MCF 10A (cell line): ENCODE measurements around the gene MAGI1. TPM values are rescaled to one million over a fixed set of nuclear protein-coding genes. Genes with fewer than 3 reads are reported as not detected.

ENCODE experiments used
- BruUV-seq: library from RNA; stranded (reverse); fragments of 400-500 nt; replicated peaks from 2 replicates; lab custom pipeline; 2021; lab: Mats Ljungman, UMichigan
- CTCF ChIA-PET: fragments of 300-600 bp; sonication (Branson Sonifier 250); formaldehyde crosslinking; extraction: SDS; loops from one replicate; lab custom pipeline; 2021; ENCODE audit warnings: antibody characterized with exemption, inconsistent platforms; lab: Yijun Ruan, JAX
- POLR2A ChIA-PET: fragments of 300-600, 350-650 bp; sonication (Branson Sonifier 250); formaldehyde crosslinking; extraction: SDS; loops from one replicate; lab custom pipeline; 2020; ENCODE audit warnings: antibody characterized with exemption, inconsistent platforms; lab: Yijun Ruan, JAX
- DNase-seq: peaks from one replicate; pipeline ENCODE4 v3.0.0-alpha.2; 2018; ENCODE audit not compliant: unreplicated experiment
- H3K27ac Mint-ChIP-seq: one replicate; pipeline ENCODE4 v1.8.0; 2022; ENCODE audit warnings: mild to moderate bottlenecking, low read depth, mixed read lengths; ENCODE audit not compliant: unreplicated experiment
- H3K27me3 Mint-ChIP-seq: one replicate; pipeline ENCODE4 v1.8.0; 2022; ENCODE audit warnings: mixed read lengths; ENCODE audit not compliant: insufficient read depth, unreplicated experiment
- H3K36me3 Mint-ChIP-seq: one replicate; pipeline ENCODE4 v1.8.0; 2022; ENCODE audit warnings: mild to moderate bottlenecking, moderate library complexity, mixed read lengths; ENCODE audit not compliant: insufficient read depth, unreplicated experiment
- H3K4me1 Mint-ChIP-seq: one replicate; pipeline ENCODE4 v1.8.0; 2022; ENCODE audit warnings: mixed read lengths; ENCODE audit not compliant: insufficient read depth, unreplicated experiment
- H3K4me3 Mint-ChIP-seq: one replicate; pipeline ENCODE4 v1.8.0; 2022; ENCODE audit warnings: mild to moderate bottlenecking, moderate library complexity, mixed read lengths; ENCODE audit not compliant: unreplicated experiment
- H3K9me3 Mint-ChIP-seq: one replicate; pipeline ENCODE4 v1.8.0; 2022; ENCODE audit warnings: mixed read lengths; ENCODE audit not compliant: unreplicated experiment
- intact Hi-C: fragments of 100-400 bp; cut with micrococcal nuclease; formaldehyde crosslinking; loops from 2 replicates; pipeline ENCODE4 v1.14.1; 2022
- total RNA-seq: library from RNA; stranded (reverse); gene quantifications from 2 replicates; pipeline ENCODE4 v1.2.3, GENCODE V29; 2022
- TF ChIP-seq, protein P1 (sequence below): fragments of 200-600 bp; IDR thresholded peaks from one replicate; pipeline ENCODE4 v1.8.0; 2022; ENCODE audit warnings: antibody characterized with exemption, mild to moderate bottlenecking; ENCODE audit not compliant: unreplicated experiment

MAGI1 gene
- total RNA-seq, 1 experiment from 2014 or later: 6.2 TPM

DNA sequence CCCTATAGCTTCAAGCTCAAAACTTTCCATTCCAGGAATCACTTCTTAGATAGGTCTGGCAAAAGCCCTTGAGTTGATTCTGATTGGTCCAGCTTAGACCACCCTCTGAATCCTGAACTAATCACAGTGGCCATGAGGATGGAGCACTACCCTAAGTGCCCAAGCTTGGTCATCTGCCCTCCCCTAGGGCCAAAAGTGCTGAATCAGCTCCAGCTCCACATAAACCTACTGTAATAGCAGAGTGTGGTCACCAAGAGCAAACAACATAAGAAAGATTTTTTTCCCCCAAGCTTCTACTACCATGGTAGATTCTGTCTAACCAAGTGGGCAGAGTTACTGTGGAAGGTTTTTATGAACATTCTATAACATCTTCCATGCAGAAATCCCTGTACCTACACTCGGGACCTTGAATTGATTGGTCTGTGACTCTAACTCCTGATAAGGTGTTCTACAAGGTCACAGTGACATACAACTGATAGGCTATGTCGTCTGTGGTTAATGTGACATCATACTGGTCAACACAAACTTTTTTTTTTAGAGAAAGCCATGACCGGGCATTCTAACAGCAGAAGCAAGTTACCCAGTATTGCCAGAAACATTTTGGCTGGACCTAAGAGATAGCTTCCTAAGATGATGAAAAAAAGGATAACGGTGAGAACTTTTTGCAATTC is 320.9 kb downstream of the MAGI1 start:
- CTCF ChIA-PET: interaction anchor here (0.6 kb wide), 1 partner anchor 1169 kb away, joined by 4 read pairs; no protein-coding TSS in a partner anchor
- BruUV-seq: no TSS peak

DNA sequence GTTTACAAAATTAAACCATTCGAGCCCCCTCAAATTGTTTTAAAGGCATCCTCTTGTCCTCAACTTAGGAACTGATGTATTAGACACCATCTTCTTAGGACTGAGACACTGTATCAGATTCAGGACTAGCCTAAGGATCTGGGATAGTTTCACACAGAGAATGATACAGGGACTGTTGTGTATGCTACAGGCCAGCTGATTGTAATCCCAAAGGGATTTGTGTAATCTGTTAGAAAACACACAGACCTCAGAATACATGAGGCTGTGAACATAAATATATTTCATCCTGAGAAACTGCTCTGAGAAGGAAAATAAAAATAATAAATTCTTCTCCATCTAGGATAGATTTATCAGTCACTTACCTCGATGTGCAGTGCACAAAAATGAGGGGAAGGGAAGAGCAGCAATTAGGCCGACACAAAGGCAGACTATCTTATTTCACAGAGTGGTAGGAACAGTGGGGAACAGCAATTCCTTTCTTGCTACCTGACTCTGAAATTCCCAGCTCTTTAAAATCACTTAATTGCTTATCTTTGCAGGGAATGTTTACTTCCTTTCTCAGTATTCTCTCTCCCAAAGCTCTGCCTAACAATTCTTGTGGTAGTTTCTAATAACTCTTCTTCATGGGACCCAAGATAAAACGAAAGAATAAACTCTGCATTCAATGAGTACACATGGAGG is 322.5 kb downstream of the MAGI1 start:
- Mint-ChIP-seq H3K27me3 (no peaks in the 10 kb centered on the region), H3K4me3 (no peak overlapping the region), H3K9me3 (no peaks in the 10 kb centered on the region), H3K4me1 (no peaks in the 10 kb centered on the region), H3K27ac (no peak overlapping the region), H3K36me3 (no peaks in the 10 kb centered on the region)
- BruUV-seq: no TSS peak
- ChIA-PET POLR2A (no interaction called here), CTCF (no interaction called here)
- TF ChIP-seq, protein P1, sequence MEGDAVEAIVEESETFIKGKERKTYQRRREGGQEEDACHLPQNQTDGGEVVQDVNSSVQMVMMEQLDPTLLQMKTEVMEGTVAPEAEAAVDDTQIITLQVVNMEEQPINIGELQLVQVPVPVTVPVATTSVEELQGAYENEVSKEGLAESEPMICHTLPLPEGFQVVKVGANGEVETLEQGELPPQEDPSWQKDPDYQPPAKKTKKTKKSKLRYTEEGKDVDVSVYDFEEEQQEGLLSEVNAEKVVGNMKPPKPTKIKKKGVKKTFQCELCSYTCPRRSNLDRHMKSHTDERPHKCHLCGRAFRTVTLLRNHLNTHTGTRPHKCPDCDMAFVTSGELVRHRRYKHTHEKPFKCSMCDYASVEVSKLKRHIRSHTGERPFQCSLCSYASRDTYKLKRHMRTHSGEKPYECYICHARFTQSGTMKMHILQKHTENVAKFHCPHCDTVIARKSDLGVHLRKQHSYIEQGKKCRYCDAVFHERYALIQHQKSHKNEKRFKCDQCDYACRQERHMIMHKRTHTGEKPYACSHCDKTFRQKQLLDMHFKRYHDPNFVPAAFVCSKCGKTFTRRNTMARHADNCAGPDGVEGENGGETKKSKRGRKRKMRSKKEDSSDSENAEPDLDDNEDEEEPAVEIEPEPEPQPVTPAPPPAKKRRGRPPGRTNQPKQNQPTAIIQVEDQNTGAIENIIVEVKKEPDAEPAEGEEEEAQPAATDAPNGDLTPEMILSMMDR: no peak
- no peak for DNase-seq
- intact Hi-C loops: no loop called here

More for the DNA sequence above, 320.9 kb downstream of the MAGI1 start:
- POLR2A ChIA-PET: no interaction called here
- no peak for DNase-seq
- no peaks in the 10 kb centered on the region for H3K36me3 Mint-ChIP-seq
- no peaks in the 10 kb centered on the region for H3K27me3 Mint-ChIP-seq
- TF ChIP-seq, protein P1: no peak
- intact Hi-C loops: loop anchor here (1.0 kb wide), 1 partner anchor 38 kb away; no protein-coding TSS in a partner anchor
- H3K4me1 Mint-ChIP-seq: no peaks in the 10 kb centered on the region
- H3K27ac Mint-ChIP-seq: no peak overlapping the region
- H3K4me3 Mint-ChIP-seq: no peak overlapping the region
- H3K9me3 Mint-ChIP-seq: no peaks in the 10 kb centered on the region

DNA sequence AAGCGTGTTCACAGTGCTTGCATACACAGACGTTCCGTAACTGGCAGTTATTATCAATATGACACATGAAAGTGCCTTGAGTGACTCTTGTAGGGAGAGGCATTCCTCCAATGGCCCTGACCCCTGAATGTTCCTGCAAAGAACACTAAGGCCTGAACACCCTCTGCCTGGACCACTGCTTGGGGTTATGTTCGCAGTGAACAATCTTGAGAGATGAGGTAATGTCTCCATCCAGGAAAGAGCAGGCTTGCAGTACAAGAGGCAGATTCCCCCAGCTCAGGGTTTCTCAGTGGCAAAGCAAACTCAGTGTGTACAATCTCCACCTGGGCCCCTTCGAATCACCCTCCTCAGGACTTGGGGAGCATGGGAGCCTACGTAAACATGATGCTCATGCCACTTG is 324.6 kb downstream of the MAGI1 start:
- no peak overlapping the region for H3K27ac Mint-ChIP-seq
- TF ChIP-seq, protein P1: no peak
- H3K4me3 Mint-ChIP-seq: no peak overlapping the region
- H3K27me3 Mint-ChIP-seq: no peaks in the 10 kb centered on the region
- no peak for DNase-seq
- H3K9me3 Mint-ChIP-seq: no peaks in the 10 kb centered on the region
- intact Hi-C loops: no loop called here
- CTCF ChIA-PET: interaction anchor here (0.6 to 2.9 kb wide), 3 partner anchors 18 to 275 kb away, joined by 3 to 11 read pairs (median 5); no protein-coding TSS in a partner anchor
- BruUV-seq: no TSS peak
- H3K36me3 Mint-ChIP-seq: no peaks in the 10 kb centered on the region
- POLR2A ChIA-PET: no interaction called here
- H3K4me1 Mint-ChIP-seq: no peaks in the 10 kb centered on the region

GRCh38 chr3:65713016-65713415 is 325.7 kb downstream of the MAGI1 start:
- POLR2A ChIA-PET: no interaction called here

More at GRCh38 chr3:65713016-65713415, 325.7 kb downstream of the MAGI1 start:
- CTCF ChIA-PET: interaction anchor here (0.6 to 2.9 kb wide), 2 partner anchors 19 to 271 kb away, joined by 4 to 11 read pairs; no protein-coding TSS in a partner anchor
- intact Hi-C loops: no loop called here
- Mint-ChIP-seq H3K9me3 (no peaks in the 10 kb centered on the region), H3K27ac (no peak overlapping the region), H3K36me3 (no peaks in the 10 kb centered on the region), H3K4me1 (no peaks in the 10 kb centered on the region), H3K27me3 (no peaks in the 10 kb centered on the region), H3K4me3 (no peak overlapping the region)
- TF ChIP-seq, protein P1: no peak
- DNase-seq: no peak
- no TSS peak for BruUV-seq
